HCT116 (cell line): ENCODE data around the gene EEFSEC. TPM values are rescaled to one million over a fixed set of nuclear protein-coding genes. Genes with fewer than 3 reads are reported as not detected.

ENCODE experiments used
- ATAC-seq: fragments of 200-7000 bp; cut with Tn5 transposase; 2 replicates; pipeline ENCODE4 v1.9.1; 2020; ENCODE audit warnings: mild to moderate bottlenecking, moderate library complexity
- BruUV-seq: library from RNA; stranded (reverse); fragments of 400-500 nt; replicated peaks from 2 replicates; lab custom pipeline; 2021; lab: Mats Ljungman, UMichigan
- CTCF ChIA-PET: fragments of 300-600 bp; sonication (Branson Sonifier 250); formaldehyde crosslinking; loops from one replicate; lab custom pipeline; 2021; ENCODE audit warnings: antibody characterized with exemption; lab: Charles Lee
- POLR2A ChIA-PET: fragments of 300-600, 350-600 bp; sonication (Branson Sonifier 250); formaldehyde crosslinking; loops from one replicate; lab custom pipeline; 2021; ENCODE audit warnings: antibody characterized with exemption; lab: Charles Lee
- RAD21 ChIA-PET, 2 experiments: fragments of 300-600 bp; sonication (Branson Sonifier 250); formaldehyde crosslinking; loops; one replicate each; lab custom pipeline; 2023; ENCODE audit warnings: low total read pairs in 2 of 2; ENCODE audit not compliant: uncharacterized antibody in 2 of 2, unreplicated experiment in 2 of 2, low non-redundant PET in 1 of 2; lab: Charles Lee
- DNase-seq: peaks from one replicate; pipeline ENCODE4 v3.0.0-alpha.2; 2010; ENCODE audit warnings: low read depth, low spot score
- H2AFZ ChIP-seq: fragments of 200-600 bp; shearing (Covaris generic), sonication (generic); 2 replicates; pipeline ENCODE4 v1.6.1; 2017; ENCODE audit warnings: low read depth, mixed run types, mixed read lengths, antibody characterized with exemption, low read length; ENCODE audit not compliant: poor library complexity, severe bottlenecking
- H3K27ac ChIP-seq: 2 replicates; pipeline ENCODE4 v1.5.1; 2012; ENCODE audit warnings: low read depth, low read length
- H3K27me3 ChIP-seq: fragments of 200-600 bp; sonication (generic); 2 replicates; pipeline ENCODE4 v1.6.1; 2016; ENCODE audit warnings: mixed run types, low read length, mixed read lengths; ENCODE audit not compliant: insufficient read depth
- H3K36me3 ChIP-seq, 2 experiments: fragments of 200-500 bp in 1 of 2; fragments of 200-600 bp in 1 of 2; sonication (Bioruptor generic) in 1 of 2; sonication (generic) in 1 of 2; 2 replicates each; pipeline versions ENCODE4 v1.5.1 to v1.6.1; 2014 to 2016; ENCODE audit warnings: low read length in 2 of 2, inconsistent platforms in 1 of 2, mixed read lengths in 1 of 2, mixed run types in 1 of 2; ENCODE audit not compliant: insufficient read depth in 2 of 2, control insufficient read depth in 1 of 2
- H3K4me1 ChIP-seq, 2 experiments: fragments of 200-600 bp in 1 of 2; sonication (generic) in 1 of 2; 2 replicates each; pipeline versions ENCODE4 v1.5.1 to v1.6.1; 2012 to 2017; ENCODE audit warnings: low read length in 2 of 2, inconsistent platforms in 1 of 2, mild to moderate bottlenecking in 1 of 2, mixed read lengths in 1 of 2, mixed run types in 1 of 2, moderate library complexity in 1 of 2; ENCODE audit not compliant: insufficient read depth in 2 of 2, control insufficient read depth in 1 of 2
- H3K4me2 ChIP-seq: fragments of 200-600 bp; sonication (generic); 2 replicates; pipeline ENCODE4 v1.6.1; 2017; ENCODE audit warnings: mixed run types, low read length, mixed read lengths
- H3K4me3 ChIP-seq, 2 experiments: fragments of 200-600 bp in 1 of 2; sonication (generic) in 1 of 2; replicated peaks in 1 of 2; 2 replicates each; pipeline ENCODE4 v1.5.1; 2011 to 2016; ENCODE audit warnings: low read length in 2 of 2, control low read depth in 1 of 2, low read depth in 1 of 2, mild to moderate bottlenecking in 1 of 2, mixed read lengths in 1 of 2, mixed run types in 1 of 2
- H3K79me2 ChIP-seq: fragments of 200-600 bp; sonication (generic); 2 replicates; pipeline ENCODE4 v1.6.1; 2017; ENCODE audit warnings: mild to moderate bottlenecking, mixed run types, low read length, moderate library complexity, mixed read lengths; ENCODE audit not compliant: insufficient read depth
- H3K9ac ChIP-seq: fragments of 200-600 bp; sonication (generic); 2 replicates; pipeline ENCODE4 v1.6.1; 2016; ENCODE audit warnings: low read length, mixed read lengths
- H3K9me2 ChIP-seq: fragments of 200-600 bp; sonication (generic), shearing (Covaris generic); 2 replicates; pipeline ENCODE4 v1.6.1; 2017; ENCODE audit warnings: mixed run types, mild to moderate bottlenecking, moderate library complexity; ENCODE audit not compliant: insufficient read depth
- H3K9me3 ChIP-seq, 2 experiments: fragments of 200-500 bp in 1 of 2; fragments of 200-600 bp in 1 of 2; sonication (Bioruptor generic) in 1 of 2; sonication (generic) in 1 of 2; 2 replicates each; pipeline ENCODE4 v1.6.1; 2014 to 2017; ENCODE audit warnings: low read length in 2 of 2, mixed read lengths in 2 of 2, inconsistent platforms in 1 of 2, low read depth in 1 of 2, mild to moderate bottlenecking in 1 of 2, mixed run types in 1 of 2, moderate library complexity in 1 of 2; ENCODE audit not compliant: control insufficient read depth in 1 of 2, insufficient read depth in 1 of 2
- H4K20me1 ChIP-seq: fragments of 200-600 bp; sonication (generic), shearing (Covaris generic); 2 replicates; pipeline ENCODE4 v1.6.1; 2017; ENCODE audit warnings: mixed run types, mild to moderate bottlenecking, moderate library complexity; ENCODE audit not compliant: insufficient read depth
- CTCF ChIP-seq, 3 experiments: fragments of 200-600 bp in 1 of 3; sonication (generic) in 1 of 3; IDR thresholded peaks in 2 of 3; conservative IDR thresholded peaks in 1 of 3; 2 replicates each; pipeline ENCODE4 v1.5.1; 2012 to 2017; ENCODE audit warnings: low read depth in 2 of 3, low read length in 2 of 3, antibody characterized with exemption in 1 of 3, borderline replicate concordance in 1 of 3, control low read depth in 1 of 3, mild to moderate bottlenecking in 1 of 3, mixed read lengths in 1 of 3, mixed run types in 1 of 3, moderate library complexity in 1 of 3; ENCODE audit not compliant: insufficient read depth in 1 of 3
- EZH2 ChIP-seq: fragments of 200-600 bp; sonication (generic); IDR thresholded peaks from 2 replicates; pipeline ENCODE4 v1.6.1; 2017; ENCODE audit warnings: antibody characterized with exemption, mixed run types
- FOSL1 ChIP-seq: IDR thresholded peaks from 2 replicates; pipeline ENCODE4 v1.6.1; 2012; ENCODE audit warnings: low read depth
- POLR2A ChIP-seq: IDR thresholded peaks from 2 replicates; pipeline ENCODE4 v1.7.0; 2011; ENCODE audit warnings: borderline replicate concordance; ENCODE audit not compliant: insufficient read depth, insufficient read length; ENCODE audit errors: extremely low read depth
- RAD21 ChIP-seq: IDR thresholded peaks from 2 replicates; pipeline ENCODE4 v1.6.1; 2012; ENCODE audit warnings: low read depth, mild to moderate bottlenecking
- YY1 ChIP-seq: IDR thresholded peaks from 2 replicates; pipeline ENCODE4 v1.6.1; 2011; ENCODE audit warnings: low read length, low read depth, moderate library complexity, mild to moderate bottlenecking; ENCODE audit not compliant: insufficient replicate concordance; ENCODE audit errors: extremely low read depth
- ZFX ChIP-seq: fragments of 450-650 bp; IDR thresholded peaks from 2 replicates; pipeline ENCODE4 v1.6.1; 2017
- ZNF274 ChIP-seq: fragments of 200-500 bp; sonication (Bioruptor generic); IDR thresholded peaks from 2 replicates; pipeline ENCODE4 v1.6.1; 2014; ENCODE audit warnings: mild to moderate bottlenecking, low read depth, low read length, inconsistent platforms
- intact Hi-C: fragments of 100-400 bp; cut with micrococcal nuclease; formaldehyde crosslinking; loops from 2 replicates; pipeline ENCODE4 v1.10.0; 2022
- total RNA-seq: library from RNA; stranded (reverse); gene quantifications from one replicate; pipeline ENCODE4 v1.2.1, GENCODE V29; 2021; ENCODE audit not compliant: unreplicated experiment

The EEFSEC gene
- total RNA-seq, 1 experiment from 2014 or later = 16.1 TPM

- Histone ChIP-seq H3K4me2 (no peak overlapping the region), H2AFZ (no peak overlapping the region), H3K4me1 (peaks cover 6 to 16% of the 10 kb centered on the region in 2 experiments)
These were observed 189.5 kb downstream of the EEFSEC start for GRCh38 chr3:128342701-128343180.

More at GRCh38 chr3:128342701-128343180, 189.5 kb downstream of the EEFSEC start:
- POLR2A ChIA-PET = no interaction called here
- CTCF ChIA-PET = no interaction called here
- Histone ChIP-seq H3K27me3 (no peaks in the 10 kb centered on the region), H3K4me3 (no peak overlapping the region), H3K36me3 (no peaks in the 10 kb centered on the region), H4K20me1 (no peaks in the 10 kb centered on the region), H3K9me3 (no peaks in the 10 kb centered on the region), H3K27ac (no peak overlapping the region), H3K79me2 (no peaks in the 10 kb centered on the region), H3K9ac (no peak overlapping the region), H3K9me2 (no peaks in the 10 kb centered on the region)
- no peak for DNase-seq
- no TSS peak for BruUV-seq
- TF ChIP-seq ZFX = no peak
- no peak for TF ChIP-seq ZNF274
- TF ChIP-seq EZH2 = no peak
- TF ChIP-seq RAD21 = no peak
- no peak for TF ChIP-seq CTCF (IDR thresholded peaks at IDR 0.05 in 2 of 3, conservative IDR thresholded peaks at IDR 0.05 in 1 of 3; ENCODE audit: borderline replicate concordance in 1 of 3, insufficient read depth in 1 of 3, low read depth in 2 of 3, low read length in 2 of 3)
- no peak for TF ChIP-seq YY1
- TF ChIP-seq POLR2A = no peak
- no peak for TF ChIP-seq FOSL1
- ATAC-seq = no peak
- intact Hi-C loops = no loop called here
- RAD21 ChIA-PET = no interaction called here
